ENCODE data around the gene DDX25. TPM values are rescaled to one million over a fixed set of nuclear protein-coding genes. Genes with fewer than 3 reads are reported as not detected.

Gene DDX25
- total RNA-seq, 4 donors from 2014 or later: 0.06 to 0.17 TPM; not detected in 2

DNA sequence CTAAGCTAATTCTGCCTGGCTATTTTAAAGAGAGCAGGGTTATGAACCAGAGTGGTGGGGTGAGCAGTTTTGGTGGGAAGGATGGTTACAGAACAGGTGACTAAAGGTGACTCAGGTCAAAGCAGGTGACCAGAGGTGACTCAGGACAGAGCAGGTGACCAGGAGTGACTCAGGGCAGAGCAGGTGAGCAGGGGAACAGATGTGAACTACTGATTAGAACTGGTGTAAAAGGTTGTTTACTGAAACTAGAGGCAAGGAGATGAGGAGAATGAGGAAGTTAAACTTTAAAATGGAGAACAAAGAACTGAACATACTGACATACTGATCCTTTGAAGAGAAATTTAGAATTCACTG lies 32.2 kb upstream of the DDX25 start:
- Histone ChIP-seq H3K4me1 (peaks cover 0 to 4% (median 2%) of the 10 kb centered on the region in 4 donors), H3K4me3 (no peak overlapping the region), H3K36me3 (no peaks in the 10 kb centered on the region), H3K9me3 (no peaks in the 10 kb centered on the region), H3K27me3 (no peaks in the 10 kb centered on the region), H3K27ac (replicated peaks in 1 of 4) (no peak overlapping the region)
- TF ChIP-seq, protein P1, sequence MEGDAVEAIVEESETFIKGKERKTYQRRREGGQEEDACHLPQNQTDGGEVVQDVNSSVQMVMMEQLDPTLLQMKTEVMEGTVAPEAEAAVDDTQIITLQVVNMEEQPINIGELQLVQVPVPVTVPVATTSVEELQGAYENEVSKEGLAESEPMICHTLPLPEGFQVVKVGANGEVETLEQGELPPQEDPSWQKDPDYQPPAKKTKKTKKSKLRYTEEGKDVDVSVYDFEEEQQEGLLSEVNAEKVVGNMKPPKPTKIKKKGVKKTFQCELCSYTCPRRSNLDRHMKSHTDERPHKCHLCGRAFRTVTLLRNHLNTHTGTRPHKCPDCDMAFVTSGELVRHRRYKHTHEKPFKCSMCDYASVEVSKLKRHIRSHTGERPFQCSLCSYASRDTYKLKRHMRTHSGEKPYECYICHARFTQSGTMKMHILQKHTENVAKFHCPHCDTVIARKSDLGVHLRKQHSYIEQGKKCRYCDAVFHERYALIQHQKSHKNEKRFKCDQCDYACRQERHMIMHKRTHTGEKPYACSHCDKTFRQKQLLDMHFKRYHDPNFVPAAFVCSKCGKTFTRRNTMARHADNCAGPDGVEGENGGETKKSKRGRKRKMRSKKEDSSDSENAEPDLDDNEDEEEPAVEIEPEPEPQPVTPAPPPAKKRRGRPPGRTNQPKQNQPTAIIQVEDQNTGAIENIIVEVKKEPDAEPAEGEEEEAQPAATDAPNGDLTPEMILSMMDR (IDR thresholded peaks at IDR 0.05): no peak
- no peak for TF ChIP-seq EP300 (IDR thresholded peaks at IDR 0.05)
- TF ChIP-seq POLR2A (IDR thresholded peaks at IDR 0.05; ENCODE audit: low read depth): no peak
- no peak for TF ChIP-seq POLR2AphosphoS5 (IDR thresholded peaks at IDR 0.05)
- intact Hi-C loops (cut with DNase I): no loop called here
- no peak for DNase-seq (ENCODE audit: extremely low spot score)

GRCh38 chr11:125873881-125874555 lies 30.3 kb upstream of the DDX25 start:
- Histone ChIP-seq H3K27ac (replicated peaks in 1 of 4) (no peak overlapping the region), H3K27me3 (no peaks in the 10 kb centered on the region), H3K36me3 (no peaks in the 10 kb centered on the region), H3K9me3 (no peaks in the 10 kb centered on the region), H3K4me1 (peaks cover 0 to 4% (median 2%) of the 10 kb centered on the region in 4 donors), H3K4me3 (no peak overlapping the region)
- DNase-seq (ENCODE audit: extremely low spot score): no peak
- no peak for TF ChIP-seq POLR2A (IDR thresholded peaks at IDR 0.05; ENCODE audit: low read depth)
- TF ChIP-seq, protein P1 (IDR thresholded peaks at IDR 0.05): no peak
- TF ChIP-seq EP300 (IDR thresholded peaks at IDR 0.05): no peak
- TF ChIP-seq POLR2AphosphoS5 (IDR thresholded peaks at IDR 0.05): no peak
- WGBS: 81% methylated on average over 20 of the region's 20 CpGs
- intact Hi-C loops (cut with DNase I): no loop called here

DNA sequence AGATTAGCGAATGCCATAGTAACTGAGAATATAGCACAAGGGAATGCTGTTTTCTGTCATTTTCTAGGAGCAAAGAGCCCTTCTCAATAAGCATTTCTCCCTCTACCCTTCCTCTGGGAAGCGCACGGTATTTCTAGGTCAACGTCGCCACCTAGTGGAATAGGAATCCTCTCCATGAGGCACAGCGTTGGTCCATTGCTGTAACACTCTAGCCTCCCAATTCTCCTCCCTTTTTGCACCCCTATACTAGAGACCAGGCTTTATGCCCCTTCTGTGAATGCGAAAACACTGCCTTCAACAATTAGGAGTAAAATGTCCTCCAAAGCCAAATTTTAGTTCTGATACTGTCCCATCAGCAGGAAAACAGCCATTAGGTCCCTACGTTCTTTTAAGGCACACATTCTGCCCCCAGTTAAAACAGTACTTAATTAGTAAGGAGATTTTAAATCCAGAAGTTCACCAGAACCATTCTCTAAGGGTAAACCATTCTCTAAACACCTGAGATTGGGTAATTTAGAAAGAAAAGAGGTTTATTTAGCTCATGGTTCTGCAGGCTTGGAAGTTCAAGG lies 29.7 kb upstream of the DDX25 start:
- no peak overlapping the region for H3K27ac ChIP-seq (replicated peaks in 1 of 4)
- no peak for DNase-seq (ENCODE audit: extremely low spot score)
- H3K9me3 ChIP-seq: no peaks in the 10 kb centered on the region
- no peak for TF ChIP-seq POLR2AphosphoS5 (IDR thresholded peaks at IDR 0.05)
- TF ChIP-seq, protein P1 (IDR thresholded peaks at IDR 0.05): peak; percentile 63 to 76 (median 70)
- WGBS: 15% methylated on average over 8 of the region's 8 CpGs
- H3K36me3 ChIP-seq: no peaks in the 10 kb centered on the region
- intact Hi-C loops (cut with DNase I): no loop called here
- H3K4me1 ChIP-seq: peaks cover 0 to 4% (median 2%) of the 10 kb centered on the region in 4 donors
- no peaks in the 10 kb centered on the region for H3K27me3 ChIP-seq
- no peak overlapping the region for H3K4me3 ChIP-seq

DNA sequence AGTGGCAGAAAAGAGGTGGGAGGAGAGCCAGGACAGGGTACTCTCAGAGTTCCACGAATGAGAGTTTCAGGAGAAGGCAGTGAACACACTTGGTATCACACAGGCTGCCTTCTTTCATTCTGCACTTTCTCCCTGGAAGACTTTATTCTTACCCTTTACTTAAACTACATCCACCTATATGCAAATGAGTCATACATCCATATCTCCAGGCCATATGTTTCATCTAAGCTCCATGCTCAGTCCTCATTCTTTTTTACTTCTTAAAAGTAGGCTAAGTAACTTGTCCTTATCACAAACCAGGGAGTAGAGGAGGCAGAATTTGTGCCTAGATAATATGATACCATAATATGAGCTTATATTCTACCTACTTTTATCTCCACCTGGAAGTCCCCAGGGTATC lies 23.0 kb upstream of the DDX25 start:
- DNase-seq (ENCODE audit: extremely low spot score): no peak
- WGBS: 73% methylated on average over 1 of the region's 1 CpG
- H3K27ac ChIP-seq (replicated peaks in 1 of 4): no peak overlapping the region
- H3K27me3 ChIP-seq: no peaks in the 10 kb centered on the region
- intact Hi-C loops (cut with DNase I): no loop called here
- H3K4me3 ChIP-seq: no peak overlapping the region
- H3K9me3 ChIP-seq: no peaks in the 10 kb centered on the region
- H3K36me3 ChIP-seq: no peaks in the 10 kb centered on the region
- TF ChIP-seq, protein P1 (IDR thresholded peaks at IDR 0.05): no peak
- no peak for TF ChIP-seq POLR2AphosphoS5 (IDR thresholded peaks at IDR 0.05)
- no peak for TF ChIP-seq POLR2A (IDR thresholded peaks at IDR 0.05; ENCODE audit: low read depth)
- no peak for TF ChIP-seq EP300 (IDR thresholded peaks at IDR 0.05)
- peaks cover 0 to 3% (median 2%) of the 10 kb centered on the region in 4 donors for H3K4me1 ChIP-seq

DNA sequence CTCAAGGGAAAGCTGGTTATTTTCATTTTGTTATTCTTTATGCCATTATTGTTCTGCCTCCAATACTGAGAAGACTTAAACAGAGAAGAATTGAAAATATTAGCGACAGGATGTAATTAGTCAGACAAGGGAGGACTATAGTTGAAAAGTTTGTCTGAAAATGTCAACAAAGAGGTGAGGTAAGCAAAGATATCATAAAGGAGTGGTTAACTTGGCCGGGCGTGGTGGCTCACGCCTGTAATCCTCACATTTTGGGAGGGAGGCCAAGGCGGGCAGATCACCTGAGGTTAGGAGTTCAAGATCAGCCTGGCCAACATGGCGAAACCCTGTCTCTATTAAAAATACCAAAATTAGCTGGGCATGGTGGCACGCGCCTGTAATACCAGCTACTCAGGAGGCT lies 20.9 kb upstream of the DDX25 start:
- 82% methylated on average over 8 of the region's 8 CpGs for WGBS
- H3K27me3 ChIP-seq: no peaks in the 10 kb centered on the region
- H3K9me3 ChIP-seq: no peaks in the 10 kb centered on the region
- H3K4me3 ChIP-seq: no peak overlapping the region
- TF ChIP-seq POLR2A (IDR thresholded peaks at IDR 0.05; ENCODE audit: low read depth) (no peak), EP300 (IDR thresholded peaks at IDR 0.05) (no peak), POLR2AphosphoS5 (IDR thresholded peaks at IDR 0.05) (no peak)
- TF ChIP-seq, protein P1 (IDR thresholded peaks at IDR 0.05): no peak
- H3K27ac ChIP-seq (replicated peaks in 1 of 4): no peak overlapping the region
- no peaks in the 10 kb centered on the region for H3K36me3 ChIP-seq
- DNase-seq (ENCODE audit: extremely low spot score): no peak
- intact Hi-C loops (cut with DNase I): no loop called here
- peaks cover 2 to 15% (median 14%) of the 10 kb centered on the region in 4 donors for H3K4me1 ChIP-seq

Data from esophagus muscularis mucosa (tissue), 4 donors.